ENCODE measurements around the gene KREMEN2.
A peak's percentile ranks its signal among the peaks of the same experiment; 100 is the strongest.

The KREMEN2 gene

DNA sequence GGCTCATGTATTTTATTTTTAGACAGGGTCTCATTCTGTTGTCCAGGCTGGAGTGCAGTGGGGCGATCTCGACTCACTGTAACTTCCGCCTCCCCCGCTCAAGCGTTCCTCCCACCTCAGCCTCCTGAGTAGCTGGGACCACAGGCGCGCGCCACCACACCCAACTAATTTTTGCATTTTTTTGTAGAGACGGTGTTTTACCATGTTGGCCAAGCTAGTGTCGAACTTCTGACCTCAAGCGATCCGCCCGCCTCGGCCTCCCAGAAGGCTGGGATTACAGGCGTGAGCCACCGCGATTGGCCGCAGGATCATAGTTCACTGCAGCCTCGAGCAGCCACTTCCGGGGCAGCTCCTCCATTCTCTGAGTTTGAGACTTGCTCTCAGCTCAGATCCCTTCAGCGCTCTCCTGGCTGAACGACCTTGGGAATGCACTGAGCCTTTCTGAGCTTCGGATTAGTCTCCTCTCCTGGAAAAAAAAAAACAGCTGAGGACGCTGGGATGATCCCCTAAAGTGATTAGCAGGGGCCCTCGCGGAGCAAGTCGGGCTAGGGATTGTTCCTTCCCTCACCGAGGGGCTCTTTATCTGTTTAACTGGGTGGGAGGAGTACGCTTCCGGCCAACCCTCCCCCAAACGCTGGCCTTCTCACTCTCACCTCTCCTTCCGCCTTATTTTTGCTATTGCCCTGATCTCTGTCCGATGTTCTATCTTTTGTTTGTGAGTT, 17.3 kb downstream of the KREMEN2 start:
- no peak for DNase-seq

DNA sequence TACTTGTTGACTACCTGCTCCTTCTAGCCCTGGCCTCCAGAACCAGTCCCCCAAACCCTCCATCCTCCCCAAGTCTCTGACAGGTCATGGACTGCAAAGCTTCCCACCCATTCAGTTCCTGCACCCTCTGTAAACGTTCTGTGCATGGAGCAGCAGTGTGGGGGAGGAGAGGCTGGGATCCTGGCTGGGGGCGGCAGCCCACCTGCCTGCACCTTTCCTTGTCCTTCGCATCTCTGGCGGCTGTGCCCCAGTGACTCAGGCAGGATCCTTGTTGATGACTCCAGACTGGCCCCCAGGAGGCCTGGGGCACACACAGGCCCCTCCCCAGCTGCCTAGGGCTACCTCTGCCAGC, 17.8 kb downstream of the KREMEN2 start:
- DNase-seq, result no peak

DNA sequence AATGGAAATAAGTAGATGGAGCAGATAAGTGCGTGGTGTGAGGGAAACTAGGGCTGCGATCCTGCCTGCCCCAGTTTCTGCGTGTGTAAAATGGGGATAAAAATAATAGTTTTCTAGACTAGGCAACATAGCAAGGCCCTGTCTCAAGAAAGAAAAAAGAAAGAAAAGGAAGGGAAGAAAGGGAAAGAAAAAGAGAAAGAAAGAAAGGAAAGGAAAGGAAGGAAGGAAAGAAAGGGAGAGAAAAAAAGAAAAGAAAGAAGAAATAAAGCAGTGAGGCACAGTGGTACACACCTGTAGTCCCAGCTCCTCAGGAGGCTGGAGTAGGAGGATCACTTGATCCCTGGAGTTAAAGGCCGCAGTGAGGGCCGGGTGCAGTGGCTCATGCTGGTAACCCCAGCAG, 18.3 kb downstream of the KREMEN2 start:
- DNase-seq, result no peak

DNA sequence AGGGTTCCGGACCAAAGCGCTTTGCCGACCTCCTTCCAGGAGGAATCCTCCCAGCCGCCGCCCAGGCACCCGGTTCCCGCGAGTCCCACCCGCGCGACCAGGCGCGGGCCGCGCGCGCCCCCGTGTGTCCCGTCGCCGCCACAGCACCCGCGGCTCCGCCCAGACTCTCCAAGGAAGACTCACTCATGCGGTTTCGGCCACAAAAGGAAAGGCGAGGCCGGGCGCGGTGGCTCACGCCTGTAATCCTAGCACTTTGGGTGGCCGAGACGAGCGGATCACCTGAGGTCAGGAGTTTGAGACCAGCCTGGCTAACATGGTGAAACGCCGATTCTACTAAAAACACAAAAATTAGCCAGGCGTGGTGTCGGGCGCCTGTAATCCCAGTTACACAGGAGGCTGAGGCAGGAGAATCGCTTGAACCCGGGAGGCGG, 19.6 kb downstream of the KREMEN2 start:
- DNase-seq, result peak; percentile 83

DNA sequence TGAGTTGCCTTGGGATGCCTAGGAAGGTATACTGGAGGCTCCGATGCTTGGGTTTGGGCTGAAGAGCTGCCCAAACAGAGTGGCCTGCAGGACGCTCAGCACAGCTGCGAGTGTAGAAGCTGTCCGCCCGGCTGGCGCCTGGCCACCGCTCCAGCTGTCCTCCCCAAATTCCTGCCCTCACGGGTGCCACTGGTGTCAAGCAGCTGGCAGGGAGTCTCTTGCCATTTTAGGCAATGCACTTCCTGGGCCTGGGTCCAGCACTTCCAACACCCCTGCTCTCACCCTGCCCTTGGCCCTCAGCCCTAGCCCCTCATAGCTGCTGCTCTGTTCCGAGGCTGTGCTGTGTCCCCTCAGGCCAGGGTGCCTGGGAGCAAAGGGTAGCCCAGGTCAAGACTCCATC, 21.4 kb downstream of the KREMEN2 start:
- no peak for DNase-seq

DNA sequence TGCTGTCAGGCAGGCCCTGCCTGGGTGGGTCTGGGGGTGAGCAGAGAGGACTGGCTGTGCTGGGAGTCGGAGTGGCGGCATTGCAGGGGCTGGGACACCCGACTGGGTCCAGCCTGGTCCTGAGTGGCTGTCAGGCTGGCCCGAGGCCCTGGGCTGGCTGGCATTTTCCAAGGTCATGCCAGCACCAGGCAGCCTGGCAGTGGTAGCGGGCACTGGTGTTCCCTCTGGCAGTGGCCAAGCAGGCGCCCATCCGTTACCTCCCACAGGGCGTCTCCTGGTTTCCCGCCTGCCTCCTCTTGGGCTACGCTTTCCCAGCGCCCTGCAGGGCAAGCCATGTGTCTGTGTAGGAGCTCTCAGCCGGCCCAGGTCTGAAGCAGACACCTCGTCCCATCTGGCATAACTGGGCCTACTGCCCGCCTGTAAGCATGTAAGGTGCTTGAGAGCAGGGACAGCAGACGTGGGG, 21.8 kb downstream of the KREMEN2 start:
- no peak for DNase-seq

DNA sequence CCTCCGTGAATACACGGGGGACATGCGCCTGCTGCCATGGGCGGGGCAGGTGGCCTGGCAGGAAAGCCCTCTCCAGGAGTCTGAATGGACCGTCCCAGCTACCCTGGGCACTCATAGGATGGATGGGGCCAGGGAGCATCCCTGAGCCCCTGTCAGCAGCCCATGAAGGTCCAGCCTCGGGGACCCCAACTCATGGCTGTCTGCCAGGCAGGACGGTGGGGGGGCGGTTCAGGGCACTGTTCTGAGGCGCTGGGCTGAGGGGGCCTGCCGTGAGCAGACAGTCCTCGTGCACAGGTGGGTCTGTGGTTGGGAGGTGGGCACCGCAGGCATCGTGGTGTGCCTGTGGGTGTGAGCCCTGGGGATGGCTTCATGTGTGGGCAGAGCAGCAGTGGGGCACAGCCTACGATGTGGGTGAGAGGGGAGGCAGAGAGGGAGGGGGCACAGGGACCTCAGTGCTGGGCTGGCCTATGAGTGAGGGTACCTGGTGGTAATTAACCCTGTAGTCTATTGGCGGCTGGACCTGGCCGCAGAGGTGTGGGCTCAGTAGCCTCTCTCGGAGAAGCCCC, 22.6 kb downstream of the KREMEN2 start:
- no peak for DNase-seq

DNA sequence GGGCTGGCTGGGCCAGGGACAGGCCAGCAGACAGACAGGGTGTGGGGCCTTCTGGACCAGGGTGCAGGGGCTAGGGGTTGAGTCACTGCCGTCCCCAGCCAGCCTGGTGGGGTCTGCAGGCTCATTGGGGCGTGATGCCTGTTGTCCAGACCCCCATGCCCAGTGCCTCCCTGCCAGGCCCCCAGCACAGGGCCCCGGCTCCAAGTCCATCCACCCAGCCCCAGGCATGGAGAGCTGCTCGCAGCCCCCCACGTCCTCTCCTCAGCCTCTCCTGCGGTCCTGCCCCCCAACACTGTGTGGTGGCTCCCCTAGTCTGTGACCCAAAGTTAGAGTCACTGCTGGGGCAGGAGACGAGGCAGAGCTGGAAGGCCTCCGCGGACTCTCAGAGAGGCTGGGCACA, 23.2 kb downstream of the KREMEN2 start:
- DNase-seq, result no peak

DNA sequence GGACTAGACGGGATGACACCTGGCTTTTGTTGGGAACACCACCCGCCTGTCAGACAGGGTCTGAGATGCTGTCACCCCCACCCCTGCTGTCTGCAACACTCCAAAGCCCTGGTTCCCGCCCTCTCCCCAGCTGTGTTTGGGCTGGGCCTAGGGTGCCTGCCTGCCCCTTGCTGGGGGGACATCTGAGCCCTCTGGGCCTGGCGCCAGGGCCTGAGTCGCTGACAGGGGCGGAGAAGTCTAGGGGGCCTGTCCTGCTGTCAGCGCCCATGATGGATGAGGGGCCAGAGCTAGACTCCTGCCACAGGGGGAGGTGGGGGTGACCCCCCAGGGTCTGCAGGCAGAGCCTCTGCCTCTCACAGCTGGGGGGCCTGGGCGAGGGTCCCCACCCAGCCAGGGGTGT, 23.8 kb downstream of the KREMEN2 start:
- no peak for DNase-seq

DNA sequence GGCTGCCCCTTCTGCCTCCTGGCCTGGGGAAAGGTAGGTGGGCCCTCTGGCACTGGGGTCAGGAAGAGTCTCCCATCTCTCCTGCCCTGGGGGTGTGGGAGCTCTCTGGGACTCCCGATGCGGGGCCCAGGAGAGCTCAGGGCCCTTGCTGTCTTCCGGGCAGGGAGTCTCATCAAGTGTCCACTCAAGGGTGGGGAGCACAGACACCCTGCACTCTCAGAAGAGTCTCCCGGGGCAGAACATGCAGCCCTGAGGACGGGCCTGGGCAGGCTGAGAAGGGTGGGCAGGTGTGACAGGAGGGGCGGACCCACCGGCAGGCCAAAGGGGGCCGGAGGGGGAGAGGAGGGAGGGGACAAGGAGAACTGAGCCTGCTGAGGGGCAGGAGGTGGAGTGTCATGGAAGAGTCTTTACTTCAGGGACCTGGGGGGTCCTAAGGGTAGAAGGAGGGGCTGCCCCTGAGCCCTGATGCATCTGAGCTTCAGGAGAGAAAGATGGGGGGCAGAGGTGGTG, 24.6 kb downstream of the KREMEN2 start:
- no peak for DNase-seq

DNA sequence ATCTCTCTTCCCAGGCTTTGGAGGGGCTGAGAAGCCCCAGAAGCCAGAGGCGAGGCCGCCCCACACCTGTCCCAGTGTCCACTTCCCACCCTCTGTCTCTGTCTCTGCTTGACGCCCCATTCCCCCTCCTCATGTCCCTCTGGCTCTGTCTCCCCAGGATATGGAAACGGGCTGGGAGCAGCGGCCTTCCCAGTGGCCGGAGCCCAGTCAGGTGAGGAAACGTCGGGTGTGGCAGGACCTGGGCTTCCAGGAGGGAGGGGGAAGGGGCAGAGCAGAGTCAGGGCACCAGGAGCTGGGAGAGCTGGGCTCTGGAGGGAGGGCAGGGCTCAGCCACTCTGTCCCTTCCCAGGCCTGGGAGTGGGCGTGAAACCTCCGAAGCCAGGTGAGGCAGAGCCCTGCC, 26.8 kb downstream of the KREMEN2 start:
- DNase-seq, result no peak

DNA sequence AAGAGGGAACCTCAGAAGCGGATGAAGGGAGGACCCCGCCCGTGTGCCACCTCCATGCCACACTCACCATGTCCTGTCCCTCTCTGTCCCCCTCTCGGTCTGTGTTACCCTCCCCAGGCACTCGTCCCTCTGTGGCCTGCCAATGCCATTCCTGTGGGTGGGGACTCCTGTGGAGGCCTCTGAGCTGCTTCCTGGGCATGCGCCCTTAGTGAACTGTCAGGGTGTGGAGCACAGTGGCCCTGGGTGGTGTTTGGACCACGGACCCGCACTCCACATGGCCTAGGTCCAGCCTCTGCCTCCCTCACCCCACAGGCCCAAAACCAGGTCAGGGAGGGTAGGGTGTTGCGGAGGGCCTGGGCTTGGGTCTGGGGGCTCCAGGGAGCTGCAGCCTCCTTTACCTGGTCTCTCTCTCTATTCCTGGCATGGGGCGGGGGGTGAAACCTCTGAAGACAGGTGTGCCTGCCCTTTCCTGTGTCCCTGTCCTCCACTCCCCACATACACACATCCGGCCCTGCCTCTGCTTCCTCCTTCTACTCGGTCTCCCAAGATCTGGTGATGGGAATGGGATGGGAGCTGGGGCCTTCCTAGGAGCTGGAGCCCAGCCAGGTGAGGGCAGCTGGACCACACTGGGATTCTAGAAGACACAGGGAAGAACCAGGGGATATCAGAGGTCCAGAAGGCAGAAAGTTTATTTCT, 27.6 kb downstream of the KREMEN2 start:
- DNase-seq, result no peak

DNA sequence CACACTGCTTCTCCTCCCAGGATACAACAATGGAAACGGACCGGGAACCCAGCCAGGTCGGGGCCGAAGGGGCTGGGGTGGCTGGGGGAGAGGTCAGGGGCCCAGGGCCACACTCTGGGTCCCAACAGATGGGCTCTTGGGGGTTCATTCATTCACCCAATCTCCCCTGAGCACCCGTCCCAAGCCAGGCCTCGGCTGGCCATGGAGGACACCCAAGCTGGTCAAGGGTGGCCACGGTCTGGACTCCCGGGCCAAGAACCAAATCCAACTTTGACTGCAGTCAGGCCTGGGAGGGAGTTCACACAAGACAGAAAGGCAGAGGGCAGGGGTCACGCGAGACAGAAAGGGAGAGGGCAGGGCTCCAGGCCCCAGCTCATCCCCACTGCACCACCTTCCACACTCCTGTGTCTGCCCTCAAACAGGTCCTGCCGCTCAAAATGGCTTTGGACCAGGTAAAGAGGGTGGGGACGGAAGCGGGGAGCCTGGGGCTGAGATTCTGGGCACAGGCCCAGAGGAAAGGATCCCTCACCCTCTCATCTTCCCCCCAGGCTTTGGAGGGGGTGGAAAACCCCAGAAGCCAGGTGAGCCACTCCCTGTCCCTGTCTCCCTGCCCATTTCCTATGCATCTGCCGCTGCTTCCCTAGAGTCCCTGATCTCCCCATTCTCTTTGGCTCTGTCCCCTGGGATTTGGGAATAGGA, 28.5 kb downstream of the KREMEN2 start:
- DNase-seq, result no peak

DNA sequence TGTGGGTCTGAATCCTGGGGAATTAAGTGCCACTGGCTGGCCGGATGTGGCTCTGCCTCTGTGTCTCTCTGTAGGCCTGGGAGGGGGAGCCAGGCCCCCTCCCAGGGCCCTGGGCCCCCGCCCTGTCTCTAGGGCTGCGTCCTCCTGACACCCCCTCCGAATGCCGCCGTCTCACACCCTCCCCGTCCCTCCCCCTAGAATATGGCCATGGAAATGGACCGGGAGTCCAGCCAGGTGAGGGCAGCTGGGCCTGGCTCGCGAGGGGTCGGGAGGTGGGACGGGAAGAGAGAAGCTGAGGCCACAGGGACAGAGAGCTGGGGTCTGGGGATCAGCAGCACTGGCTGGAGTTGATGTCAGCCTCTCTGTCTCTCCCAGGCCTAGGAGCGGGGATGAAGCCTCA, 32.2 kb downstream of the KREMEN2 start:
- DNase-seq, result no peak

DNA sequence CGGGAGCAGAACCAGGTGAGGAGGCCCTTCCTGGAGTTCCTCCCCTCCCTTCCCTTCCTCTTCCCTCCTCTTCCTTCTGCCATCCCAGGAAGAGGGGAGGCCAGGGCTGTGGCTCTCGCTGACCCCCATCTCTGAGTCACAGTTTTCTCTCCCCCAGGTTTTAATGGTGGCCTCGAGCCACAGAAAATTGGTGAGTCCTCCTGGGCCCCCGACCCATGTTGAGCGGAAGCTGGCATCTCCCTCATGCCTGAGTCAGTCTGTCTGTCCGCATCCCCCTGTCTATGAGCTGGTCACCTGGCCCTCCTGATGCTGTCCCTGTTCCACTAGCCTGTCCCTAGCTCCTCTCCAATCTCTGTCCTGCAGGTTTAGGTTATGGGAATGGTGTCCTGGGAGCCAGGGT, 35.9 kb downstream of the KREMEN2 start:
- DNase-seq, result no peak

DNA sequence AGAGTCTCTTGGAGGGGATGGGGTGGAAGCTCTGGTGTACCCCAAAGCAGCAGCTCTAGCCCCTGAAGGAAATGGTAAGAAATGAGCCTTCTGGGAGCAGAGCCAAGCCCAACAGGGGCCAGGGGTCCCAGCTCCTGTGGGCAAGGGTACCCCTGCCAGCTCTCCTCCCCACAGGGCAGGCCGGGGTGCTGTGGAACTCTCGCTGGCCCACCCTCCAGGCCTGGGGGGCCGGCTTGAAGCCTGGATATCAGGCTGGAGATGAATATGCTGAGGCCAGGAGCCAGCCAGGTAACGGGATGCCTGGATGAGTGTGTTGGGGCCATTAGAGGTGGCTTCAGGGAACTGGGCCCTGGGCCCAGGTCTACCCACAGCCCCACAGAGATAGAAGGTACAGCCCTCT, 36.5 kb downstream of the KREMEN2 start:
- no peak for DNase-seq

DNA sequence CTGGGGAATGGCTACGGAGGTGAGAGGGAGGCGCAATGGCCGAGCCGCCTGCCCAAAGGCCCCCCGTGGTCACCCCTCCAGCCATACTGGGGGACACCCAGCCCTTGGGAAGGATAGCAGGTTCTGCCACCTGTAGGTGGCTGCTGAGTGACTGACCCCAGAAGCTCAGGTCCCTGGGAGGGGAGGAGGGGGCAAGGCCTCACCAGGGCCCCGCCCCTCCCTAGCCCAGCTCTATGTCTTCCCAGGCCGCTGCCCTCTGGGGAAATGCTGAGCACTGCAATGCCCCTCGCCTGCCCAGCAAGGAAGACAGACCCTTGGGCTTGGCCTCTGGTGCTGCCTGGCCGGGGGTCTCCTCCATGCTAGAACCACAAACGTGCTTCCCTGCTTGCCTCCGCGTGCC, 37.2 kb downstream of the KREMEN2 start:
- no peak for DNase-seq

DNA sequence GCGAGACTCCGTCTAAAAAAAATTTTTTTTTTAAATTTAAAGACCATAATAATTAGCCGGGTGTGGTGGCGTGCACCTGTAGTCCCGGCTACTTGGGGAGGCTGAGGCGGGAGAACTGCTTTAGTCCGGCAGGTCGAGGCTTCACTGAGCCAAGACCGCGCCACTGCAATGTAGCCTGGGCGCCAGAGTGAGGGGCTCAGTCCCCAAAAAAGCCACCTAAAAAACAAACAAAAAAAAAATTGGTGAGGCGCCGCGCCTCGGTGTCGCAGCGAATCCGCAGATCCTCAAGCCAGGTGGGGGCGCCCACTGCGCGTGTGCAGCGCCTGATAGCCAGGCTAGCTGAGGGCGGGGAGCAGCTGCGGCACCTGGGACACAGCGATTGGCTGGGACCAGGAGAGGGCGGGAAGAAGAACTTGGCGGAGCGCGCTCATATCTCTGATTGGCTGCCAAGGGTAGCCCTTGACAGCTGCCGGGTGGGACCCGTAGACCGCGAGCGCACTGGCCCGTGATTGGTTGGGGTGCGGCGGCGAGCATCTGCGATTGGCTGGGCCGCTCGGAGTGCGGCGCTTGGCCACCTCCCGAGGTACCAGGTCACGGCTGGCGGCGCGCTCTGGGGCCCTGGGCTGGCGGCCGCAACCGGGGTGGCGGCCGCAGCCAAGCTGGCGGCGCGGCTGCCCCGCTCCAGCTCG, 39.7 kb downstream of the KREMEN2 start:
- DNase-seq, result peak; percentile 99

DNA sequence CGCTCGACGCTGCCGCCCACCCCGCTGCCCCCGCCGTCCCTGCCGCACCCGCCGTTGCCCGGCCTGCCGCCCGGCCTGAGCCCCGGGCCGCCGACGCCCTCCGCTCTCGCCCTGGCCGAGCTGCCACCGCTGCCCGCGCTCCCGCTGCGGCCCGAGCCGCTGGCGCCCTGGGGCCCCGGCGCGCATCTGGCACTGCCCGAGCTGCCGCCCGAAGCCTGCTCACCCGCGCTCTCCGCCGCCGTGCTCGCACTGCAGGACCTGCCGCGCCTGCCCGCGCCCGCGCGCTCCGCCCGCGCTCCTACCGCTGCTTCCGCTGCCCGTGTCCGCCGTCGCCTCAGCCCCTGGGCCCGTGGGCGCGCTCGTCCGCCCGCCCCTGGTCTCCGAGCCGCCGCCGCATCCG, 40.2 kb downstream of the KREMEN2 start:
- DNase-seq, result no peak

DNA sequence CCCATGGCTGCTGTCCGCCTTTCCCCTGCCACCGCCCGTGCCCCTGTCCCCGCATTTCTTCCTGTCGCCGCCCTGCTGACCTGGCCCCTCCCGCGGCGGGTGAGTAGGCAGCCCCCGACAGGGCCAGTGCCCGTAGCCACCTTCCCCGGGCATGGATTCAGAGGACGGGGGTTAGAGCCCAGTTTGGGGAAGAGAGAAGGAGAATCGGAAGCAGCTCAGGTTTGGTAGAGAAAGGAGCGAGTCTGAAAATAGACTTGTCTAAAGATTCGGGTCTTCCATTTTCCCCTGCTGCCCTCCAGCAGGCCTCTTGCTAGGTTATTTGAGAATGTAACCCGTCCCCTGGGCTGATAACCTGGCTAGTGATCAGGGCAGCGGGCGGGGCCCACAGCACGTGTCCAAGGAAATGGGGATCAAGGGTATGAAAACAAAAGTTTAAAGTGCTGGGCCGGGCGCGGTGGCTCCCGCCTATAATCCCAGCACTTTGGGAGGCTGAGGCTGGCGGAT, 40.8 kb downstream of the KREMEN2 start:
- no peak for DNase-seq

DNA sequence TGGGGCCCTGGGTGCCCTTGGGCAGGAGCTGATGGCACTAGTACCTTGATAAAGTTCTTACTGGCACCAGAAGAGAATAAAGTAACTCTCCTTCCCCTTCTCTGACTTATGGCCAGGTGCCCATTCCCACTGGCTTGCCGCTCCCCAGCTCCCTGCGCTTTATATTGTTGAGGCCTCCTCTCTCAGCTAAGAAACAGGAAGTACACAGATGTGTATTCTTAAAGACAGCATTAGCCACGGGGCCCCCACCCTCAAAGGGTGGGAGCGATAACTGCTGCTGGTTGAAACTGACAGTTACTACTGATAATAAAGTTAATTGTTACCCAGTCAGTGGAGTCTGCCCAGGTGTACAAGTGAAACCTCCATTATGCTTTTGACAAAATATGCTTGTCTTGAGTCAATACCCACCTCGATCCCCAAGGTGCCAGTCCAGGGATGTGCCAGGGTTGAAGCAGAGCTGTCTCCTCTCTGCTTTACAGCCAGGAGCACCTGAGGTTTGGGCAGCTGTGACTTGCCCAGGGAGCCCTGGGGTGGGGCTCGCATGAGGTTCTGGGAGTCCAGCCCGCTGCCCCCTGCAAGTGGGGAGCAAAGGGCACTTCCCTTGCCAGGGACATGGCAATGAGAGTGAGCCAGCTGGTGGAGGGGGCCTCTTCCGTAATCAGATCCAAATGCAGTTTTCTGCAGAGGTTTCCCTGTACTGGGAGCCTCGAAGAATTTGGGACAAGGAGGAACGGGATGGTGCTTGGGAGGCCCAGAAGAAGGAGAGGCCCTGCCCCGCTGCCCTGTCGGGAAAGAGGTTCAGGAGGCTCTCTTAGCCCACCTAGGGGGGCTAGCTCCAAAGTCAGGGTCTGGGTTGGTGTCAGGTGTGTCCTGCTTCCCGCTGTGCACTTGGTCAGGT, 43.2 kb downstream of the KREMEN2 start:
- DNase-seq, result no peak
